Epidermal melanocyte (primary cell): Measurements from ENCODE around the gene HSD17B7.

Source experiments
- DNase-seq: peaks from one replicate; pipeline ENCODE4 v3.0.0; 2011; ENCODE audit warnings: low spot score; ENCODE audit not compliant: insufficient read length

The HSD17B7 gene

DNA sequence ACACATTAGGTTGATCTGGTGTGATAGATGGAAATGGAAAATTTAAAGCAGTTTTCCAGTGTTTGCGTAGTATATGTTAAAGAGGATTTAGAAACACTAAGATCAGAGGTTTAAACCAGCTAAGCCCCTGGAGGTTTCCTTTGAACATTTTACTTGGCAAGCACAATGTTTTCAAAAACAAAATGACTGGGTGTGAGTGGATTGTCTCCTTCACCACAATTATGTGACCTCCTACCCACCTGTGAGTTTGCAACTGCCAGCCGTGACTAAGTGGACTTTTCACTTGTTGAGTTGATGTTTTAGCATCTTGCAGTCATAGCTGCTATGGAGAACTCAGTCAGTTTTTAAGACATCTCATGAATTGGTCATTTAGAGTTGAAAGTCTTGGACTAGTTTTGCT is 65.8 kb downstream of the HSD17B7 start:
- DNase-seq: no peak

DNA sequence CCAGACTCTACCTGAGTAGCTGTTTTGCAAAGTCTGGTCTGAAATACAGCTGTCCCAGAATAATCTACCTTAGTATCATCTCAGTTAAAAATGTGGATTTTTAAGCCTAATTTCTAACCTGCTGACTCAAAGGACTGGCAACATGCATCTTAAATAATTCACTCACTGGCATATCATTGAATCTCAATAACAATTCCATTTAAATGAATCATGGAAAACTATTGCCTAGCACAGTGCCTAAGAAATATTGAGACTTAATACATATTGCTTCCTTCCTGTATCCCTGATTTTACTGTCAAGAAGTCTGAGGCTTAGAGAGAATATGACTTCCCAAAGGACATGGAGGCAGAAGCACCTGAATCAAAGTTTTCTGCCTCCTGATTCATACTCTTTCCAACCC is 67.3 kb downstream of the HSD17B7 start:
- no peak for DNase-seq

DNA sequence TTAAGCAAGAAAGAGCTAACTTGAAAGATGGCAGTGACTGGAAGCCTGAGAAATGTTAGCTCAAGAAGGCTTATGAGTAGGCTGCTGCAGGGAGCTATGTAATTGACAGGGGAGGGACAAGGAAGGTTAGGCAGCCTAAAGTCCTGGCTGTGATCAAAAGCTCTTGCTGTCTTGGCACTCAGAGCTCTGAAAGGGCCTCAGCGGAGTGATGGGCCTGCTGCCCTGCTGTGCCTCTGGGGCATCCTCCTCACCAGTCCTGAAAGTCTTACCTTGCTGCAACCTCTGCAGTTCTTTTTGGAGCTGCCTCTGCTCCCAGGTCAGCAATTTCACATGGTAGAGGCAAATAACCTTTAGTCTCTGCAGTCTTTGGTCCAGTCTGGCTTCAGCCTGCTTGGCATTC is 68.7 kb downstream of the HSD17B7 start:
- no peak for DNase-seq

DNA sequence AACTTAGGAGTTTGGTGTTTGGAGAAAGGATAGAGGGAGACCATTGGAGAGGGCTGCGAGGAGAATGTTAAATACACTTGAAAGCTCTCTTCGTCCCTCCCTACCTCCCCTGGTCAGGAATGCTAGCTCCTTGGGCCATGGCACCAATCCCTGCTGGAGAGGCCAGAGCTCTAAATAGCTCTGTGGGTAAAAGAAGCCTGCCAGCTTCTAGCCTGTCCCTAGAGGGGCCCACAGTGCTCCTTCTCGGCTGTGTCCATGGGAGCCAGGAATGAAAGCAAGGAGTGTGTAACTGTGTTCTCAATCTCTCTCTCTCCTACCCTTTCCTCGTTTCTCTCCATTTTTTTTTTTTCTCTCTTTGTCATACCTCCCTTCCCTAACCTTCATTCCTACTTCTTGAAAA is 70.6 kb downstream of the HSD17B7 start, which contains the start of gene CCDC190:
CCDC190 (minus strand) TSS at position 75 of the 400 bp plus-strand sequence. CDS start 1,529 bp downstream, outside the sequence.
- DNase-seq: no peak

DNA sequence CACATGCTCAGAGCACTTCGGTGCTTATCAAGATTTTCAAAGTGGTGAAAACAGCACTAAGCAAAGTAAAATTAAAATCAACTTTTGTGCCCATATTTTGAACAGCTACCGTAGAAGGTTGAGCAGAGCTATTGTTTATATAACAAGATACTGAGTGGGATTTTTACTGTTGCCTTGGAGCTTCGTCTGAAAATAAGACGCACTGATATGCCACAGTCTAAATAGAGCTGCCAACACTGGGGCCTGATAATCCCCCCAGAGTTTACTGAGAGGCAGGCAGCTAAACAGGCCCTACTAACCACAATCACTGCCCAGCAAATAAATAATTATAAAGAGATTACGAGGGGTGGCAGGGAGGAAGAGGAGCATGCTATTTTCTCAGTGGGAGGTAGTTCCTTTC is 71.1 kb downstream of the HSD17B7 start:
- DNase-seq: no peak
